Mesothelial cell of epicardium (in vitro differentiated cells): ENCODE data around the gene OAS3. TPM values are rescaled to one million over a fixed set of nuclear protein-coding genes. Genes with fewer than 3 reads are reported as not detected.
"Not testable (repeated sequence)": the region's sequence is repeated elsewhere in the genome, so short reads cannot be mapped to it uniquely, and the experiment has no call there.

Experiments used
- DNase-seq, 2 experiments: peaks; one replicate each; pipeline ENCODE4 v3.0.0; 2021; ENCODE audit warnings: low spot score in 2 of 2; ENCODE audit not compliant: unreplicated experiment in 2 of 2
- H3K27ac Mint-ChIP-seq: 2 replicates; pipeline ENCODE4 v1.8.0; 2021; ENCODE audit warnings: mixed read lengths
- H3K27me3 Mint-ChIP-seq: 2 replicates; pipeline ENCODE4 v1.8.0; 2021; ENCODE audit warnings: low read depth, mixed read lengths
- H3K36me3 Mint-ChIP-seq: 2 replicates; pipeline ENCODE4 v1.8.0; 2021; ENCODE audit warnings: mixed read lengths
- H3K4me1 Mint-ChIP-seq: 2 replicates; pipeline ENCODE4 v1.8.0; 2021; ENCODE audit warnings: mixed read lengths
- H3K4me3 Mint-ChIP-seq: 2 replicates; pipeline ENCODE4 v1.8.0; 2021; ENCODE audit warnings: mild to moderate bottlenecking, moderate library complexity, mixed read lengths
- H3K9me3 Mint-ChIP-seq: 2 replicates; pipeline ENCODE4 v1.8.0; 2021; ENCODE audit warnings: mixed read lengths
- total RNA-seq: library from RNA; stranded (reverse); gene quantifications from 3 replicates; pipeline ENCODE4 v1.2.1, GENCODE V29; 2021
- TF ChIP-seq, protein P1 (sequence below): fragments of 200-600 bp; sonication (generic); IDR thresholded peaks from one replicate; pipeline ENCODE4 v1.5.0; 2021; ENCODE audit warnings: antibody characterized with exemption; ENCODE audit not compliant: unreplicated experiment

The OAS3 gene
- total RNA-seq, 1 donor from 2014 or later = 6.5 TPM

- Mint-ChIP-seq H3K36me3 (no peaks in the 10 kb centered on the region), H3K4me3 (no peak overlapping the region), H3K27me3 (peaks cover 20% of the 10 kb centered on the region), H3K9me3 (peaks cover 36% of the 10 kb centered on the region), H3K4me1 (no peaks in the 10 kb centered on the region), H3K27ac (no peak overlapping the region)
- DNase-seq = no peak
- TF ChIP-seq, protein P1, sequence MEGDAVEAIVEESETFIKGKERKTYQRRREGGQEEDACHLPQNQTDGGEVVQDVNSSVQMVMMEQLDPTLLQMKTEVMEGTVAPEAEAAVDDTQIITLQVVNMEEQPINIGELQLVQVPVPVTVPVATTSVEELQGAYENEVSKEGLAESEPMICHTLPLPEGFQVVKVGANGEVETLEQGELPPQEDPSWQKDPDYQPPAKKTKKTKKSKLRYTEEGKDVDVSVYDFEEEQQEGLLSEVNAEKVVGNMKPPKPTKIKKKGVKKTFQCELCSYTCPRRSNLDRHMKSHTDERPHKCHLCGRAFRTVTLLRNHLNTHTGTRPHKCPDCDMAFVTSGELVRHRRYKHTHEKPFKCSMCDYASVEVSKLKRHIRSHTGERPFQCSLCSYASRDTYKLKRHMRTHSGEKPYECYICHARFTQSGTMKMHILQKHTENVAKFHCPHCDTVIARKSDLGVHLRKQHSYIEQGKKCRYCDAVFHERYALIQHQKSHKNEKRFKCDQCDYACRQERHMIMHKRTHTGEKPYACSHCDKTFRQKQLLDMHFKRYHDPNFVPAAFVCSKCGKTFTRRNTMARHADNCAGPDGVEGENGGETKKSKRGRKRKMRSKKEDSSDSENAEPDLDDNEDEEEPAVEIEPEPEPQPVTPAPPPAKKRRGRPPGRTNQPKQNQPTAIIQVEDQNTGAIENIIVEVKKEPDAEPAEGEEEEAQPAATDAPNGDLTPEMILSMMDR = no peak
Observed at GRCh38 chr12:112980491-112981158, 42.4 kb downstream of the OAS3 start.

DNA sequence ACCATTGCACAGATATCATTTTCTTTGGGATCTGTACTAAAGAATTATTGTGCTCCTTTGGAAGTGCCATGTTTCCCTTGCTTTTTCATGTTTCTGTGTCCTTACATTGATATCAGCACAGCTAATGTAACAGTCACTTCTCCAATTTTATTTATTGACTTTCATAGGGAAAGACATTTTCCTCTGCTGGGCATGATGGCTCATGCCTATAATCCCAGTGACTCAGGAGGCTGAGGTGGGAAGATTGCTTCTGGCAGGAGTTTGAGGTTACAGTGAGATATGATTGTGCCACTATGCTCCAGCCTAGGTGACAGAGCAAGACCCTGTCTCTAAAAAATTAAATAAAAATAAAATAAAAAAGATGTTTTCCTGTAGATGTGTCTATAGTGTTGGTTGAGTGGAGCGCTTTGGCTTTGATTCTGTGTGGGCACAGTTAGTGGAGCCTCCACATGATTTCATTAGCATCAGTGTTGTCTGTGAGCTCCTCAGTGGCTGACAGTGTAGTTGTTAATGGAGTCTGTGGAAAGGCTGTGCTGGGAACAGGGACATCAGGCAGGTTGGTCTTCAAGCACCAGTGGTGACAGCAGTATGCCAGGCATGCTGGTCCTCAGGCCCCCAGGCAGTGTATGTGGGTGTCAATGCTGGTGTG lies 47.5 kb downstream of the OAS3 start:
- Mint-ChIP-seq H3K36me3 (no peaks in the 10 kb centered on the region), H3K9me3 (peaks cover 36% of the 10 kb centered on the region), H3K27ac (no peak overlapping the region), H3K4me1 (no peaks in the 10 kb centered on the region), H3K4me3 (no peak overlapping the region), H3K27me3 (peaks cover 37% of the 10 kb centered on the region)
- DNase-seq = no peak
- TF ChIP-seq, protein P1 = no peak

GRCh38 chr12:112986291-112986800 lies 48.1 kb downstream of the OAS3 start:
- no peak overlapping the region for H3K27ac Mint-ChIP-seq
- no peaks in the 10 kb centered on the region for H3K4me1 Mint-ChIP-seq
- peaks cover 31% of the 10 kb centered on the region for H3K9me3 Mint-ChIP-seq
- no peak overlapping the region for H3K4me3 Mint-ChIP-seq
- peaks cover 37% of the 10 kb centered on the region for H3K27me3 Mint-ChIP-seq
- no peaks in the 10 kb centered on the region for H3K36me3 Mint-ChIP-seq
- TF ChIP-seq, protein P1 = no peak
- DNase-seq = no peak

- Mint-ChIP-seq H3K36me3 (no peaks in the 10 kb centered on the region), H3K4me1 (no peaks in the 10 kb centered on the region), H3K27me3 (peaks cover 30% of the 10 kb centered on the region), H3K27ac (no peak overlapping the region), H3K9me3 (peaks cover 18% of the 10 kb centered on the region), H3K4me3 (no peak overlapping the region)
- TF ChIP-seq, protein P1 = no peak
- DNase-seq = no peak
Observed at GRCh38 chr12:112987561-112987960, 49.3 kb downstream of the OAS3 start.

GRCh38 chr12:112988224-112988623 lies 50.0 kb downstream of the OAS3 start:
- H3K27ac Mint-ChIP-seq = no peak overlapping the region
- TF ChIP-seq, protein P1 = no peak
- peaks cover 14% of the 10 kb centered on the region for H3K9me3 Mint-ChIP-seq
- no peak overlapping the region for H3K4me3 Mint-ChIP-seq
- H3K4me1 Mint-ChIP-seq = no peaks in the 10 kb centered on the region
- no peak for DNase-seq
- peaks cover 30% of the 10 kb centered on the region for H3K27me3 Mint-ChIP-seq
- no peaks in the 10 kb centered on the region for H3K36me3 Mint-ChIP-seq

DNA sequence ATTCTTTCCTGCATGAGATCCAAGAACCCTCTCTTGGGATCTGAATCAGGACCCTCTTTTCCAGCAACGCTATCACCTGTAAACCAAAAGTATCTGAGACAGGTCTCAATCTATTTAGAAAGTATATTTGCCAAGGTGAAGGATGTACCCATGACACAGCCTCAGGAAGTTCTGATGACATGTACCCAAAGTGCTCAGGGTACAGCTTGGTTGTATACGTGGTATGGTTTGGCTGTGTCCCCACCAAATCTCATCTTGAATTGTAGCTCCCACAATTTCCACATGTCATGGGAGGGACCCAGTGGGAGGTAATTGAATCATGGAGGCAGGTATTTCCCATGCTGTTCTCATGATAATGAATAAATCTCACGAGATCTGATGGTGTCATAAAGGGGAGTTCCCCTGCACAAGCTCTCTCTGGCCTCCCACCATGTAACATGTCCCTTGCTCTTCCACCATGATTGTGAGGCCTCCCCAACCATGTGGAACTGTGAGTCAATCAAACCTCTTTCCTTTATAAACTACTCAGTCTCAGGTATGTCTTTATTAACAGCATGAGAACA lies 50.6 kb downstream of the OAS3 start:
- H3K4me3 Mint-ChIP-seq, DNase-seq, H3K4me1 Mint-ChIP-seq, H3K36me3 Mint-ChIP-seq, H3K27ac Mint-ChIP-seq: not testable (repeated sequence)
- H3K9me3 Mint-ChIP-seq = peaks cover 14% of the 10 kb centered on the region
- H3K27me3 Mint-ChIP-seq = peaks cover 30% of the 10 kb centered on the region
